ENCODE data around the gene ROBO2.

The ROBO2 gene

DNA sequence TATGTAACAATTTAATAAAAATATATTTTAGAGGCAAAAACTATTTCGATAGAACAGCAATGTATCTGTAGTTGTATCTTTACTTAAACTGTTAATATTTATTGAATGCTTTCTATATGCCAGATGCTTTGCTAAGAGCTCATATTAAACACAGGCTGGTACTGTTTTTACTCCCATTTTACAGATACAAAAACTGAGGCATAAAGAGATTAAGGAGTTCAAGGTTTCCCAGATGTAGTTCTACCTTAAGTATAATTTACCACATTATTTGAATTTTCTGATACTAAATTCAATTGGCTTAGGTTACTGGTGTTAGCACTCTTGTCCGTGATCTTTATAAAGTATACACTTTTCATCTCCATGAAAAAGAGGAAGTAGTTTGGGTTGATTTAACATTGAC is 149.8 kb downstream of the ROBO2 start:
- no peak overlapping the region for H3K4me3 ChIP-seq (replicated peaks; ENCODE audit: insufficient read depth, low read length)
- no peaks in the 10 kb centered on the region for H3K27me3 ChIP-seq (ENCODE audit: insufficient read depth, poor library complexity, severe bottlenecking)
- no peak overlapping the region for H3K27ac ChIP-seq (replicated peaks)
- TF ChIP-seq, protein P1, sequence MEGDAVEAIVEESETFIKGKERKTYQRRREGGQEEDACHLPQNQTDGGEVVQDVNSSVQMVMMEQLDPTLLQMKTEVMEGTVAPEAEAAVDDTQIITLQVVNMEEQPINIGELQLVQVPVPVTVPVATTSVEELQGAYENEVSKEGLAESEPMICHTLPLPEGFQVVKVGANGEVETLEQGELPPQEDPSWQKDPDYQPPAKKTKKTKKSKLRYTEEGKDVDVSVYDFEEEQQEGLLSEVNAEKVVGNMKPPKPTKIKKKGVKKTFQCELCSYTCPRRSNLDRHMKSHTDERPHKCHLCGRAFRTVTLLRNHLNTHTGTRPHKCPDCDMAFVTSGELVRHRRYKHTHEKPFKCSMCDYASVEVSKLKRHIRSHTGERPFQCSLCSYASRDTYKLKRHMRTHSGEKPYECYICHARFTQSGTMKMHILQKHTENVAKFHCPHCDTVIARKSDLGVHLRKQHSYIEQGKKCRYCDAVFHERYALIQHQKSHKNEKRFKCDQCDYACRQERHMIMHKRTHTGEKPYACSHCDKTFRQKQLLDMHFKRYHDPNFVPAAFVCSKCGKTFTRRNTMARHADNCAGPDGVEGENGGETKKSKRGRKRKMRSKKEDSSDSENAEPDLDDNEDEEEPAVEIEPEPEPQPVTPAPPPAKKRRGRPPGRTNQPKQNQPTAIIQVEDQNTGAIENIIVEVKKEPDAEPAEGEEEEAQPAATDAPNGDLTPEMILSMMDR (IDR thresholded peaks at IDR 0.05; ENCODE audit: insufficient read depth, low read length) = no peak
- TF ChIP-seq SPI1 (IDR thresholded peaks at IDR 0.05; ENCODE audit: borderline replicate concordance, low read depth) = no peak
- no peak for TF ChIP-seq GABPA (IDR thresholded peaks at IDR 0.05; ENCODE audit: low read depth)
- TF ChIP-seq, protein P2, sequence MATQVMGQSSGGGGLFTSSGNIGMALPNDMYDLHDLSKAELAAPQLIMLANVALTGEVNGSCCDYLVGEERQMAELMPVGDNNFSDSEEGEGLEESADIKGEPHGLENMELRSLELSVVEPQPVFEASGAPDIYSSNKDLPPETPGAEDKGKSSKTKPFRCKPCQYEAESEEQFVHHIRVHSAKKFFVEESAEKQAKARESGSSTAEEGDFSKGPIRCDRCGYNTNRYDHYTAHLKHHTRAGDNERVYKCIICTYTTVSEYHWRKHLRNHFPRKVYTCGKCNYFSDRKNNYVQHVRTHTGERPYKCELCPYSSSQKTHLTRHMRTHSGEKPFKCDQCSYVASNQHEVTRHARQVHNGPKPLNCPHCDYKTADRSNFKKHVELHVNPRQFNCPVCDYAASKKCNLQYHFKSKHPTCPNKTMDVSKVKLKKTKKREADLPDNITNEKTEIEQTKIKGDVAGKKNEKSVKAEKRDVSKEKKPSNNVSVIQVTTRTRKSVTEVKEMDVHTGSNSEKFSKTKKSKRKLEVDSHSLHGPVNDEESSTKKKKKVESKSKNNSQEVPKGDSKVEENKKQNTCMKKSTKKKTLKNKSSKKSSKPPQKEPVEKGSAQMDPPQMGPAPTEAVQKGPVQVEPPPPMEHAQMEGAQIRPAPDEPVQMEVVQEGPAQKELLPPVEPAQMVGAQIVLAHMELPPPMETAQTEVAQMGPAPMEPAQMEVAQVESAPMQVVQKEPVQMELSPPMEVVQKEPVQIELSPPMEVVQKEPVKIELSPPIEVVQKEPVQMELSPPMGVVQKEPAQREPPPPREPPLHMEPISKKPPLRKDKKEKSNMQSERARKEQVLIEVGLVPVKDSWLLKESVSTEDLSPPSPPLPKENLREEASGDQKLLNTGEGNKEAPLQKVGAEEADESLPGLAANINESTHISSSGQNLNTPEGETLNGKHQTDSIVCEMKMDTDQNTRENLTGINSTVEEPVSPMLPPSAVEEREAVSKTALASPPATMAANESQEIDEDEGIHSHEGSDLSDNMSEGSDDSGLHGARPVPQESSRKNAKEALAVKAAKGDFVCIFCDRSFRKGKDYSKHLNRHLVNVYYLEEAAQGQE (IDR thresholded peaks at IDR 0.05; ENCODE audit: insufficient replicate concordance, low read depth) = no peak
- TF ChIP-seq POLR2AphosphoS5 (IDR thresholded peaks at IDR 0.05; ENCODE audit: low read depth) = no peak
- no peak for DNase-seq (ENCODE audit: low read depth in 1 of 2, low spot score in 1 of 2)

DNA sequence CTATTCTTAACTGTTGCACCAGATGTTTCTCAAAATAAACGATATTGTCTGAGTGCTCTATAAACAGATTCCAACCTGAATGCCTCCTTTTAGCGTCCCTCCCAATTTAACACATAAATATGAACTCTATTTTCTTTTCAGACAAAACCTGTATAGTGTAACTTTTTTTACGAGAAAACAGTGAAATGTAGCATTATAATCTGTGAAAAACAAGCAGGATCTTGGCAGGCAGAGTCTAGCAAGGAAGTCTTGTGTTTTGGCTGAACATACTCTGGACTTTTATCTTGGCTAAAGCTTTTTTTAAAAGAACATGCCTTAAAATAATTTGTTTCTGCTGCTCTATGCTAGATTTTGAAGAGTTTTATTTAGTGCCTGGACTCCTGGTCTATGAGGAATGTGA is 150.5 kb downstream of the ROBO2 start:
- TF ChIP-seq, protein P2 (IDR thresholded peaks at IDR 0.05; ENCODE audit: insufficient replicate concordance, low read depth) = no peak
- TF ChIP-seq, protein P1 (IDR thresholded peaks at IDR 0.05; ENCODE audit: insufficient read depth, low read length) = no peak
- TF ChIP-seq GABPA (IDR thresholded peaks at IDR 0.05; ENCODE audit: low read depth) = no peak
- TF ChIP-seq POLR2AphosphoS5 (IDR thresholded peaks at IDR 0.05; ENCODE audit: low read depth) = no peak
- TF ChIP-seq SPI1 (IDR thresholded peaks at IDR 0.05; ENCODE audit: borderline replicate concordance, low read depth) = no peak
- no peak overlapping the region for H3K27ac ChIP-seq (replicated peaks)

DNA sequence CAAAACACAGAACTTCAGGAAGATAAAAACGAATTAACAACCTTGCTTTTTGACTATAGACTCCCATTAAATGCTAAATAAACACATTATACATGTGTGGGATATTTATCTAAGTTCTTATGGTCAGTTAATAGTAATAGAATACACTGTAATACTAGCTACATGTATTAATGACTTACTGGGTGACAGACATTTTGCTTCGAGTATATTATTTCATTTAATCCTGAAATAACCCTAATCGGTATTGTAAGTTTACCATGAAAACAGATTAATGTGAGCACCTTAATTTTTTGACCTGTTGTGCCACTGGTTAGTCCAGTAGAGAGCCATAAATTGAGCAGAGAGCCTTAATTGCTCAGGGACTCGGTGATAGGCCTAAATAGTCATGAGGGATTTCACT is 151.1 kb downstream of the ROBO2 start:
- no peak for DNase-seq (ENCODE audit: low read depth in 1 of 2, low spot score in 1 of 2)
- no peak for TF ChIP-seq POLR2AphosphoS5 (IDR thresholded peaks at IDR 0.05; ENCODE audit: low read depth)
- no peak for TF ChIP-seq SPI1 (IDR thresholded peaks at IDR 0.05; ENCODE audit: borderline replicate concordance, low read depth)
- TF ChIP-seq GABPA (IDR thresholded peaks at IDR 0.05; ENCODE audit: low read depth) = no peak
- TF ChIP-seq, protein P2 (IDR thresholded peaks at IDR 0.05; ENCODE audit: insufficient replicate concordance, low read depth) = no peak
- TF ChIP-seq, protein P1 (IDR thresholded peaks at IDR 0.05; ENCODE audit: insufficient read depth, low read length) = no peak
- Histone ChIP-seq H3K27me3 (ENCODE audit: insufficient read depth, poor library complexity, severe bottlenecking) (no peaks in the 10 kb centered on the region), H3K27ac (replicated peaks) (no peak overlapping the region), H3K4me3 (replicated peaks; ENCODE audit: insufficient read depth, low read length) (no peak overlapping the region)

More for the DNA sequence above, 150.5 kb downstream of the ROBO2 start:
- no peak for DNase-seq (ENCODE audit: low read depth in 1 of 2, low spot score in 1 of 2)
- Histone ChIP-seq H3K27me3 (ENCODE audit: insufficient read depth, poor library complexity, severe bottlenecking) (no peaks in the 10 kb centered on the region), H3K4me3 (replicated peaks; ENCODE audit: insufficient read depth, low read length) (no peak overlapping the region)
